ENCODE measurements around the gene ZNF208. TPM values are rescaled to one million over a fixed set of nuclear protein-coding genes. Genes with fewer than 3 reads are reported as not detected.

The ZNF208 gene
- total and polyA plus RNA-seq, 4 donors: 0.06 to 0.28 (median 0.16) TPM

GRCh38 chr19:21908066-21908465 is 102.7 kb downstream of the ZNF208 start:
- WGBS: 81% methylated on average over 3 of the region's 3 CpGs
- Histone ChIP-seq H3K4me1 (ENCODE audit: control insufficient read depth in 4 of 4, insufficient read depth in 4 of 4, low read length in 3 of 4) (no peaks in the 10 kb centered on the region), H3K9ac (ENCODE audit: low read depth in 1 of 2, low read length in 2 of 2) (no peak overlapping the region), H3K27ac (ENCODE audit: low read depth in 1 of 2, low read length in 2 of 2) (no peak overlapping the region), H3K36me3 (ENCODE audit: control insufficient read depth in 4 of 4, insufficient read depth in 3 of 4, low read depth in 1 of 4, low read length in 3 of 4) (no peaks in the 10 kb centered on the region), H3K27me3 (ENCODE audit: control insufficient read depth in 4 of 4, insufficient read depth in 4 of 4, low read length in 3 of 4) (no peaks in the 10 kb centered on the region), H3K4me3 (ENCODE audit: low read depth in 1 of 3, low read length in 3 of 3) (no peak overlapping the region), H3K9me3 (ENCODE audit: control insufficient read depth in 4 of 4, low read length in 3 of 4) (peaks cover under 1 to 12% (median 9%) of the 10 kb centered on the region in 4 donors)
- no peak for DNase-seq (ENCODE audit: low spot score)
- no peak for TF ChIP-seq SP1 (IDR thresholded peaks at IDR 0.05)
- no peak for TF ChIP-seq HNF4G (IDR thresholded peaks at IDR 0.05)
- no peak for TF ChIP-seq JUND (IDR thresholded peaks at IDR 0.05)
- TF ChIP-seq CTCF (IDR thresholded peaks at IDR 0.05; ENCODE audit: low read depth, low read length, missing input control): no peak
- TF ChIP-seq, protein P1, sequence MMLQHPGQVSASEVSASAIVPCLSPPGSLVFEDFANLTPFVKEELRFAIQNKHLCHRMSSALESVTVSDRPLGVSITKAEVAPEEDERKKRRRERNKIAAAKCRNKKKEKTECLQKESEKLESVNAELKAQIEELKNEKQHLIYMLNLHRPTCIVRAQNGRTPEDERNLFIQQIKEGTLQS (IDR thresholded peaks at IDR 0.05): no peak
- TF ChIP-seq FOXA1 (IDR thresholded peaks at IDR 0.05): no peak
- no peak for TF ChIP-seq FOXA2 (IDR thresholded peaks at IDR 0.05)
- TF ChIP-seq, protein P2, sequence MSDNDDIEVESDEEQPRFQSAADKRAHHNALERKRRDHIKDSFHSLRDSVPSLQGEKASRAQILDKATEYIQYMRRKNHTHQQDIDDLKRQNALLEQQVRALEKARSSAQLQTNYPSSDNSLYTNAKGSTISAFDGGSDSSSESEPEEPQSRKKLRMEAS (IDR thresholded peaks at IDR 0.05): no peak
- TF ChIP-seq HNF4A (conservative IDR thresholded peaks at IDR 0.05): no peak
- no peak for TF ChIP-seq RXRA (IDR thresholded peaks at IDR 0.05)
- TF ChIP-seq RAD21 (IDR thresholded peaks at IDR 0.05): no peak
- TF ChIP-seq, protein P3, sequence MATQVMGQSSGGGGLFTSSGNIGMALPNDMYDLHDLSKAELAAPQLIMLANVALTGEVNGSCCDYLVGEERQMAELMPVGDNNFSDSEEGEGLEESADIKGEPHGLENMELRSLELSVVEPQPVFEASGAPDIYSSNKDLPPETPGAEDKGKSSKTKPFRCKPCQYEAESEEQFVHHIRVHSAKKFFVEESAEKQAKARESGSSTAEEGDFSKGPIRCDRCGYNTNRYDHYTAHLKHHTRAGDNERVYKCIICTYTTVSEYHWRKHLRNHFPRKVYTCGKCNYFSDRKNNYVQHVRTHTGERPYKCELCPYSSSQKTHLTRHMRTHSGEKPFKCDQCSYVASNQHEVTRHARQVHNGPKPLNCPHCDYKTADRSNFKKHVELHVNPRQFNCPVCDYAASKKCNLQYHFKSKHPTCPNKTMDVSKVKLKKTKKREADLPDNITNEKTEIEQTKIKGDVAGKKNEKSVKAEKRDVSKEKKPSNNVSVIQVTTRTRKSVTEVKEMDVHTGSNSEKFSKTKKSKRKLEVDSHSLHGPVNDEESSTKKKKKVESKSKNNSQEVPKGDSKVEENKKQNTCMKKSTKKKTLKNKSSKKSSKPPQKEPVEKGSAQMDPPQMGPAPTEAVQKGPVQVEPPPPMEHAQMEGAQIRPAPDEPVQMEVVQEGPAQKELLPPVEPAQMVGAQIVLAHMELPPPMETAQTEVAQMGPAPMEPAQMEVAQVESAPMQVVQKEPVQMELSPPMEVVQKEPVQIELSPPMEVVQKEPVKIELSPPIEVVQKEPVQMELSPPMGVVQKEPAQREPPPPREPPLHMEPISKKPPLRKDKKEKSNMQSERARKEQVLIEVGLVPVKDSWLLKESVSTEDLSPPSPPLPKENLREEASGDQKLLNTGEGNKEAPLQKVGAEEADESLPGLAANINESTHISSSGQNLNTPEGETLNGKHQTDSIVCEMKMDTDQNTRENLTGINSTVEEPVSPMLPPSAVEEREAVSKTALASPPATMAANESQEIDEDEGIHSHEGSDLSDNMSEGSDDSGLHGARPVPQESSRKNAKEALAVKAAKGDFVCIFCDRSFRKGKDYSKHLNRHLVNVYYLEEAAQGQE (IDR thresholded peaks at IDR 0.05): no peak

- Histone ChIP-seq H3K27me3 (ENCODE audit: control insufficient read depth in 4 of 4, insufficient read depth in 4 of 4, low read length in 3 of 4) (no peaks in the 10 kb centered on the region), H3K9me3 (ENCODE audit: control insufficient read depth in 4 of 4, low read length in 3 of 4) (peaks cover 0 to 12% (median 9%) of the 10 kb centered on the region in 4 donors), H3K27ac (ENCODE audit: low read depth in 1 of 2, low read length in 2 of 2) (no peak overlapping the region), H3K4me3 (ENCODE audit: low read depth in 1 of 3, low read length in 3 of 3) (no peak overlapping the region), H3K9ac (ENCODE audit: low read depth in 1 of 2, low read length in 2 of 2) (no peak overlapping the region), H3K36me3 (ENCODE audit: control insufficient read depth in 4 of 4, insufficient read depth in 3 of 4, low read depth in 1 of 4, low read length in 3 of 4) (no peaks in the 10 kb centered on the region), H3K4me1 (ENCODE audit: control insufficient read depth in 4 of 4, insufficient read depth in 4 of 4, low read length in 3 of 4) (no peaks in the 10 kb centered on the region)
- no peak for DNase-seq (ENCODE audit: low spot score)
- 86% methylated on average over 4 of the region's 4 CpGs for WGBS
- TF ChIP-seq, protein P4, sequence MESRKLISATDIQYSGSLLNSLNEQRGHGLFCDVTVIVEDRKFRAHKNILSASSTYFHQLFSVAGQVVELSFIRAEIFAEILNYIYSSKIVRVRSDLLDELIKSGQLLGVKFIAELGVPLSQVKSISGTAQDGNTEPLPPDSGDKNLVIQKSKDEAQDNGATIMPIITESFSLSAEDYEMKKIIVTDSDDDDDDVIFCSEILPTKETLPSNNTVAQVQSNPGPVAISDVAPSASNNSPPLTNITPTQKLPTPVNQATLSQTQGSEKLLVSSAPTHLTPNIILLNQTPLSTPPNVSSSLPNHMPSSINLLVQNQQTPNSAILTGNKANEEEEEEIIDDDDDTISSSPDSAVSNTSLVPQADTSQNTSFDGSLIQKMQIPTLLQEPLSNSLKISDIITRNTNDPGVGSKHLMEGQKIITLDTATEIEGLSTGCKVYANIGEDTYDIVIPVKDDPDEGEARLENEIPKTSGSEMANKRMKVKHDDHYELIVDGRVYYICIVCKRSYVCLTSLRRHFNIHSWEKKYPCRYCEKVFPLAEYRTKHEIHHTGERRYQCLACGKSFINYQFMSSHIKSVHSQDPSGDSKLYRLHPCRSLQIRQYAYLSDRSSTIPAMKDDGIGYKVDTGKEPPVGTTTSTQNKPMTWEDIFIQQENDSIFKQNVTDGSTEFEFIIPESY (IDR thresholded peaks at IDR 0.05): no peak
- TF ChIP-seq YY1 (IDR thresholded peaks at IDR 0.05): no peak
- TF ChIP-seq RXRA (IDR thresholded peaks at IDR 0.05): no peak
- TF ChIP-seq CTCF (IDR thresholded peaks at IDR 0.05; ENCODE audit: low read depth, low read length, missing input control): no peak
- TF ChIP-seq, protein P1 (IDR thresholded peaks at IDR 0.05): no peak
- no peak for TF ChIP-seq EGR1 (IDR thresholded peaks at IDR 0.05; ENCODE audit: low read depth in 2 of 2)
- TF ChIP-seq HNF4A (conservative IDR thresholded peaks at IDR 0.05): no peak
- no peak for TF ChIP-seq FOXA2 (IDR thresholded peaks at IDR 0.05)
- TF ChIP-seq, protein P3 (IDR thresholded peaks at IDR 0.05): no peak
- TF ChIP-seq SP1 (IDR thresholded peaks at IDR 0.05): no peak
- no peak for TF ChIP-seq TAF1 (conservative IDR thresholded peaks at IDR 0.05)
- TF ChIP-seq, protein P2 (IDR thresholded peaks at IDR 0.05): no peak
- TF ChIP-seq RAD21 (IDR thresholded peaks at IDR 0.05): no peak
Measured at GRCh38 chr19:21907516-21907915, 103.2 kb downstream of the ZNF208 start.

All from liver (tissue), 9 donors.